MM.1S (cell line): Measurements from ENCODE around the gene KCNAB3.

Experiments
- EZH2 ChIP-seq: fragments of 300-600 bp; sonication (generic); optimal IDR thresholded peaks from 2 replicates; pipeline ENCODE3; 2017; ENCODE audit warnings: low read depth, mild to moderate bottlenecking, antibody characterized with exemption, low read length, mixed read lengths
- EZH2phosphoT487 ChIP-seq: fragments of 300-600 bp; sonication (generic); IDR thresholded peaks from 2 replicates; pipeline ENCODE4 v1.6.1; 2018; ENCODE audit warnings: antibody characterized with exemption, low read length
- TF ChIP-seq, protein P1 (sequence below): fragments of 300-600 bp; sonication (generic); IDR thresholded peaks from 2 replicates; pipeline ENCODE4 v1.5.1; 2016; ENCODE audit warnings: antibody characterized with exemption, low read length, mixed read lengths

DNA sequence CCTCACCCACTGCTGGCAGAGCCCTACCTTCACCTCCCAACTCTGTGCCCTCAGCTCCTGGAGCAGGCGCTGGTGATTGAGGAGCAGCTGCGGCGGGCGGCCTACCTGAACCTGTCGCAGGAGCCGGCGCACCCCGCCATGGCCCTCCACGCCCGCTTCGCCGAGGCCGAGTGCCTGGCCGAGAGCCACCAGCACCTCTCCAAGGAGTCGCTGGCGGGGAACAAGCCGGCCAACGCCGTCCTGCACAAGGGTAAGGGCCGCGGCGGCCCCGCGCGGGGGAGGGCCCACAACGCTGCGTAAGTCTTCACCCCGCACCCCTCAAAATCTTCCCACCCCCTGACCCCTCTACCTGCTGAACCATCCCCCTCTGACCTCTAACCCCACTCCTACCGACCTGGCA lies 20.6 kb downstream of the KCNAB3 start:
- TF ChIP-seq, protein P1, sequence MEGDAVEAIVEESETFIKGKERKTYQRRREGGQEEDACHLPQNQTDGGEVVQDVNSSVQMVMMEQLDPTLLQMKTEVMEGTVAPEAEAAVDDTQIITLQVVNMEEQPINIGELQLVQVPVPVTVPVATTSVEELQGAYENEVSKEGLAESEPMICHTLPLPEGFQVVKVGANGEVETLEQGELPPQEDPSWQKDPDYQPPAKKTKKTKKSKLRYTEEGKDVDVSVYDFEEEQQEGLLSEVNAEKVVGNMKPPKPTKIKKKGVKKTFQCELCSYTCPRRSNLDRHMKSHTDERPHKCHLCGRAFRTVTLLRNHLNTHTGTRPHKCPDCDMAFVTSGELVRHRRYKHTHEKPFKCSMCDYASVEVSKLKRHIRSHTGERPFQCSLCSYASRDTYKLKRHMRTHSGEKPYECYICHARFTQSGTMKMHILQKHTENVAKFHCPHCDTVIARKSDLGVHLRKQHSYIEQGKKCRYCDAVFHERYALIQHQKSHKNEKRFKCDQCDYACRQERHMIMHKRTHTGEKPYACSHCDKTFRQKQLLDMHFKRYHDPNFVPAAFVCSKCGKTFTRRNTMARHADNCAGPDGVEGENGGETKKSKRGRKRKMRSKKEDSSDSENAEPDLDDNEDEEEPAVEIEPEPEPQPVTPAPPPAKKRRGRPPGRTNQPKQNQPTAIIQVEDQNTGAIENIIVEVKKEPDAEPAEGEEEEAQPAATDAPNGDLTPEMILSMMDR = no peak
- TF ChIP-seq EZH2phosphoT487 = no peak
- TF ChIP-seq EZH2 = no peak
